NCI-H748 (cell line): ENCODE data around the gene RCOR2.
A peak's percentile ranks its signal among the peaks of the same experiment; 100 is the strongest.

Experiments
- DNase-seq: peaks from one replicate; lab custom pipeline; 2025; ENCODE audit not compliant: unreplicated experiment; lab: John Stamatoyannopoulos, UW

Gene RCOR2

DNA sequence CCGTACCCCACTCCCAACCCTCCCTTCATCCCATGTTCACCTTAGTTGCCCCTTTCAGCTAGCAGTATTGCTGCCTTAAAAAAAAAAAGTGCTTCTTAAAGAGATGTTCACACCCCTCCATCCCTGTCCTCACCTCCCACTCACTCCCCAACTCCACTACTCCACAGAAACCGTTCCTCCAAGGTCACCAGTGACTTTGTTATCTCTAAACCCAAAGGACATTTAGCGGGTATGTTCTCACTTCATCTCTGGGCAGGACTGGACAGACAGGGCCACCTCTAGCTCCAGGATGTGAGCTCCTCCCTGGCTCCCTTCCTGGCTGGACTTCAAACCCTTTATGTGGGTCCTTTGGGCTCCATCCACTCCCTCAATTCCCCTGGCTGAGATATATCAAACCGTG lies 6.4 kb upstream of the RCOR2 start:
- no peak for DNase-seq

DNA sequence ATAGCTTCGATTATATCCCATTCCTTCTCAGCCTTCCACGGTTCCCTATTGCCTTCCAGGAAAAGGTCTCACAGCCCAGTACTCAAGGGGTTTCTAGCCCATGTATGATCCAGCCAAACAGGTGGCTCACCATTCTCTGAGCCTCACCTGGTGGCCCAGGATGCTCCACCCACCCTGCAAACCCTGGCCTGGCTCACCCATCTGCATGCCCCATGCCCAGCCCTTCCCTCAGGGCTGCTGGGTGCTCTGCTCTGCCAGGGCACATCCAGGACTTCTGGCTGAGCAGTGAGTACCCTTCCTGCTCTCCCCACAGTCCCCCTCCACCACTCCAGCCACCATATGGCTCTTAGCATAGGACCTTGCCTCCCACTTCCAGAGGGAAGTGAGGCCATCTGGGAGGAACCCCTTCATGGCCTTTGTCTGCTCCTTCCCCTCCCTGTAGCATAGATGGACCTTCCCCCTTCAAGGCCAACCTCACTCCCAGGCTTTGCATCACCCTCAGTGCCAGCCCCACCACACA lies 5.8 kb upstream of the RCOR2 start:
- DNase-seq: no peak

DNA sequence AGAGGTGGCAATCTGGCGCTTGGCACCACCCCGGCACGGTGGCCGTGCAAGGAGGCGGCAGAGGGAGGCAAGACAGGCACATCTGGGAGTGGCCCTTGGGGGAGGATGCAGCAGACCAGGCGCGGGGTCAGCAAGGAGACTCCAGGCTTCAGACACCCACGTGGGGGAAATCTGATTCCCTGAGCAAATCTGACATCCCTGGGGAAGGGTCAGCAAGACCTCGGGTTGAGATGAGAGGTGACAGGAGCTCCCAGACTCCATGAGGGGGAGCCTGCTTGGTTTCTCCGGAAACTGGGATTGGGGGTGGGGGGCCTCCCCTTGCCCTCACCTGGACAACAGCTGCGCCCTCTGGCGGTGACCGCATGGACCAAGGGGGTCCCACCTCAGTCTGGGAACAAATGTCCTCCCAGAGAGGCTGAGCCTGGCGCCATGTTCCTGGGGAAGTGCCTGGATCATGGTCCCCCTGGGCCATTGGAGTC lies 4.0 kb upstream of the RCOR2 start:
- DNase-seq: no peak

DNA sequence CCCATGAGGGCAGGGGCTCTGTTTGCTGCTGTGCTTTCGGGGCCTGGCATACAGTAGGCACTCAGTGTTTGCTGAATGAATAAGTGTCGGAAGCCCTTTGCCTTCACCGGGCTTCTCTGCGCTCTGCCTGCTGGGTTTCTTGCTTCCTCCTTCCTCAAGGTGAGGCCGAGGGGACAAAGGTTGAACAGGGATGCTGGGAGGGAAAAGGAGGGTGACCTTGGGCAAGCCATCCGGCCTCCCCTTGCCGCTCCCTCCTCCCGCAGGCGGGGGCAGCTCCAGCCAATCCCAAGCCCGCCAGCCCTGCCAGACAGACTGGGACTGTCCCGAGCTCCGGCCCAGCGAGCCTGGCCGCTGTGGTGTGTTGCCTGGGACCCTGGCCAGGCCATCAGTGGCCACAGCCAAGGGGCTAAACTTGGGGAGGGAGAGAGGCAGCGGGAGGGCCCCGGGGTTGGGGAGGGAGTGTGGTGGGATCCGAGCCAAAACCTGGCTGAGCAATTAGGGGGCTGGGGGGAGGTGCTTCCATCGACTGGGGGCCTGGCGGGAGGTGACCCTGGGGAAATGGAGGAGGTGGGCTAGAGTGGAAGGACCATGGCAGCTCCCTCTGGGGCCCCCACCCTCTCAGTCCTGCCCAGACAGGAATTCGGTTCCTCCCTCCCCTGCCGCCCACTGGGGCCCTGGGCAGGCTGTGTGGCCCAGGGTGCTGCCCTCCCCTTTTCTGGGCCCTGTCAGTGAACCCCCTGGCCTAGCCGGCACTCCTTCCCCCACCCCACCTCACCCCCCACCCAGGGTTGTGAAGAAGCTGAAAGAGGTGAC lies 3.4 kb upstream of the RCOR2 start:
- DNase-seq: no peak

DNA sequence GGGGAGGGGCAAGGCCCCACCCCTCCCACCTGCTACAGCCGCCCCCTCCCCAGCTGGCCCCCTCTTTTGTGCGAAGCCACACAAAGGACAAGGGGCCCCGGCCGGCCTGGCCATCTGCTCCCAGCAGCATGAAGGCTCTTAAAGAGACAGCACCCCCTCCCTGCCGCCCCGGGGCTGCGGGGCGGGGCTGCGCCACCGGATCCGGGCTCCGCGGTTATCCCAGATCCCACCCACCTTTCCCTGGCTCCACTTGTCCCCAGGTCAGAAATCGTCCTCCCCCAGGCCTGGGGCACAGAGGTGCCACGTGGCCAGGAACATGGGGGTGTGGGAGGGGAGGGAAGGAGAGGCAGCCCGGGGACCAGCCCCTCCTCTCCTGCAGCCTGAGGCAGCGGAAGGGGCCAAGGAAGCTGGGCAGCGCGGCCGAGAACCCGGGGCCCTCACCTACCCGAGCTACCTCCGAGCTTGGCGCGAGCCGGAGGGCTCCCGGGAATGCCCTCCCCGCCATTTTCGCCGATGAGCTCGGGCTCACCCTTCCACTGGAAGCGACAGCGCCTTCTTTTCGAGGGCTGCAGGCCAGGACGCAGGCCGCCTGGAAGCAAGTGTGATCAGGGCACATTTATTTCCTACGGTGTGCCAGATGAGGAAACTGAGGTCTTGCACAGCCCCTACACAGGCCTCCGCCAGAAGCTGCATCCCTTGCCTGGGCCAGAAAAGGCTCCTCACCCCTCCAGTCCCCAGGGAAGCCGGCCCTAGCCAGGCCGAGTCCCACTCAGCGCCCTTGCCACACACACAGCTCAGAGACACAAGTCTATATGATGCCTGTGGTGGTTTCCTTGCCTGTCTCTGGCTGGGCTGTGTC lies 2.5 kb upstream of the RCOR2 start:
- DNase-seq: no peak

DNA sequence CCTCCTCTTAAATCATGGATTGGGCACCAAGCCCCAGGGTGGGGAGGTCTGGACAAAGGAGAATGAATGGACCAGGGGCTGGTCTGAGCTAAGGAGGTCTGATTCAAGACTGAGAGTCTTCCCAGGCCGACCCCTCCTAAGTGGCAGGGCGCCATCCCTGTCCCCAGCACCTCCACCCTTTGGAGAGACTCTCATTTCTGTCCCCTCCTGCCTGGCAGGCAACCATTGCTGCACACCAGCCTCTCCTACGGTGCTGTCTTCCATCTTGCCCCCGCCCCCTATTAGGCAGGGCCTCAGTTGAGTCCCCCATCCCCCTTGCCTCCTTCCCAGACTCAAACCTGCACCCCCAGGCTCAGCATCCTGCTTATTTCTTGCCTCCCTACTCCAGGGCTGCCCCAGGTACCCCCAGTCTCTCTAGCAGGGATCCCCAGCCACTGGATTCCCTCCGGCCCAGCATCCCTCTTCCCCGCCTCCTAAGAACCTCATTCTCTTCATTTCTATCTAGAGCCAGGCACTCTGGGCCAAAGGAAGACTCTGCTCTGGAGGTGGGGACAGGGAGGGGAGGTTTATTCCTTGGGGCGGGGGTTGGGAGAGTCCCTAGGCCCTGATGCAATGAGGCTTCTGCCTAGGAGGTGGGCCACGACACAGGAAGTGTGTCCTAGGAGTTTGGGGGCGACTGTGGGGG lies 1.7 kb upstream of the RCOR2 start:
- DNase-seq: no peak

DNA sequence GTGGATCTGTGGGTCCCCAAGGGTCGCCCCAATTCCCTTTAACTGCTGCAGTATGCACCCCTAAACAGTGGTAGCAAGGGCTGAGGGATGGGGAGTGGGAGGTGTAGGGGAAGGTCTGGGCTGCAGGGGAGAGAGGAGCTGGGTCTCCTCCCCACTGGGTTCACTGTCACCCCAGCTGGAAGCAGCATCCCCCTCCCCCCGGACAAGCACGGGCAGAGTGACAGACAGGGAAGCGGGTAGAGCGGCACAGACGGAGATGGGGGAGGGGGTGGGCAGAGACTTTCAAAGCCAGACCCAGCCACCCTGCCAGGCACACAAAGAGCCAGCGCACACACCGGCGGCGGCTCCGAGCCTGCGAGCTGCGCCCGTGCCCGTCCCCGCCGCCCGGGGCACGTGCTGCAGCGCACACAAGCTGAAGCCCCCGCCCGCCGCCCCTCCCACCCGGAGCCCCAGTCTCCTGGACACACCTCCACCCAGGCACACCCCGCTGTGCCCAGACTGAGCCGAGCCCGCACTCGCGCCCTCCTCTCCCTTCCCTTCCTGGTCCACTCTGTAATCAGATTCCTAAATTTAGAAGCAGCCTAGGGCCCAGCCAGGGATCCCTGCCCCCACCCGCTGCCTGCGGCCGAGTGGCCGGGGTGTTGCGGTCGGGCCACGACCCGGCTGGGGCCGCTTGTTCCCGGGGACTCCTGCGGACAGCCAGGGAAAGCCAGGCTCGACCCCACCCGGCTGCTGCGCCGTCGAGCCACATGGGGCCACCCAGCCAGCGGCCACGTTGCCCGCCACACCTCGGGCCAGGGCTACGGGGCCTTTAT lies 935 bp upstream of the RCOR2 start:
- peak; percentile 82 for DNase-seq

DNA sequence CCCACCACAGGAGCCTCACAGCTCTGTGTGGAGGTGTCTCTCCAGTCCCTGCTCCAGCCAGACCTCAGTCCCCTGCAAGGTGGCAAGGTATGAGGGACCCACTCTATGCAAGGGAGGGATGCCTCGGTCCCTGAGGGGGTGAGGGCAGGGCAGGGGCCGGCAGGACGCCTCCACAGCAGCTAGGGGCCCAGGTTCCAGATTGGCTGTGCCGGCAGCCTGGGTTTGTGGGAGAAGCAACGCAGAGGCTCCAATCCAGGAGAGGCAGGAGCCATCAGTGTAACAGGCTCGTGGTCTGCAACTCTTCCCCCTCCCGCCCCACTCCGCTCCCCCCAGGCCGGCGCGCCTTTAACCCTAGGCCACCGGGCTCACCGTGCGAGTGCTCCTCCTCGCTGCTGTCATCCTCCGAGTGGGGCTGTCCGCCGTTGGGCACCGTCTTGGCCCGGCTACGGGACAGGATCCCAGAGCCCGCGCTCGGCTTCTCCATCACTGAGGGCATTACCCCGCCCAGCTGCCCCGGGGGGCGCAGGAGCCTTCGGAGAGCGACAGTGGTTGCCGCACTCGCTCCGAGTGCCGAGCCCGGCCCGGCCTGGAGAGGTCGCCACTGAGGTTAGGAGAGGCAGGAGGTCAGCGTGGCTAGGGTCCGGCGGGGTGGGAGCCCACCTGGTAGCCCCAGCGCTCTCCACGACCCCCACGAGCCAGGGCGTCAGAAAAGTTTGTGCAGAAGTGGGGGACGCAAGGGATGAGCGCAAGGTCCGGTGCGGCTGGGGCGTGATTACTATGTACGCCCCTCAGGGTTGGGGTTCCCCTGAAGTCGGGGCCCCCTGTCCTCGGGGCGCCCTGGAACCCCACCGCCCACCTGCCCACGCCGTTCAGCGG lies 765 bp downstream of the RCOR2 start:
- DNase-seq: peak; percentile 84

DNA sequence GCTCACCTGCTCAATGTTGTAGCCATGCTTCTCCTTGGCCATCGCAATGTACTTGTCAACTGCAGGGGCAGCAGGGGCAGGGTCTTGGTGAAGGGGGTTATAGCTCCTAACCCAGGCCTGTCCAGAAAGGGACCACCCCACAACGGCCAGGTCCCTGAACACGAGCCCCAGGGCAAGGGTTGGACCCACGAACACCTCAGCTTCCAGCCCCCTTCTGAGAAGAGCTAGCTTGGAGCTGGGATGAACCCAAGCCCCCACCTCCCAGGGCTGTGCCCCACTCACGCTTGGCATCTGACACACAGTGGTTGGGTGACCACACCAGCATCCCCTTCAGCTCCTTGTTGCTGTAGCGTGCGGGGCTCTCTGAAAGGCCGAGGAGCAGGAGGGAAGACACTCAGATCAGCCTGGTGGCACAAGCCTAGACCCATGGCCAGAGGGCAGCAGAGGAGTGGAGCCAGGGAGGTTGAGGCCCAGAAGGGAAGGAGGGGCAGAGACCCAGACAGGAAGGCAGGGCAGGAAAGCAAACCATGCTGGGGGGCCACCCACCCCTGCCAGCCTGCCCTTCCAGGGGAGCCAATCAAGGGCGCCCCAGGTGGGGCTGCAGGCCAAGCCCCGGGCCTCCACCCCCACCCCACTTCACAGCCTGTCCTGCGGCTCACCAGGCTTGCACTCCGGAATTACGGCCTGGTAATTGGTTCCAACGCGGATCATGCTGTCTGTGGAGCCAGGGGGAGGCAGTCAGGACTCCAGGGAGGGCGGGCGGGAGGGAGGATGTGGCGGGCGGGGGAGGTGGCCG lies 1.9 kb downstream of the RCOR2 start:
- peak; percentile 22 for DNase-seq

DNA sequence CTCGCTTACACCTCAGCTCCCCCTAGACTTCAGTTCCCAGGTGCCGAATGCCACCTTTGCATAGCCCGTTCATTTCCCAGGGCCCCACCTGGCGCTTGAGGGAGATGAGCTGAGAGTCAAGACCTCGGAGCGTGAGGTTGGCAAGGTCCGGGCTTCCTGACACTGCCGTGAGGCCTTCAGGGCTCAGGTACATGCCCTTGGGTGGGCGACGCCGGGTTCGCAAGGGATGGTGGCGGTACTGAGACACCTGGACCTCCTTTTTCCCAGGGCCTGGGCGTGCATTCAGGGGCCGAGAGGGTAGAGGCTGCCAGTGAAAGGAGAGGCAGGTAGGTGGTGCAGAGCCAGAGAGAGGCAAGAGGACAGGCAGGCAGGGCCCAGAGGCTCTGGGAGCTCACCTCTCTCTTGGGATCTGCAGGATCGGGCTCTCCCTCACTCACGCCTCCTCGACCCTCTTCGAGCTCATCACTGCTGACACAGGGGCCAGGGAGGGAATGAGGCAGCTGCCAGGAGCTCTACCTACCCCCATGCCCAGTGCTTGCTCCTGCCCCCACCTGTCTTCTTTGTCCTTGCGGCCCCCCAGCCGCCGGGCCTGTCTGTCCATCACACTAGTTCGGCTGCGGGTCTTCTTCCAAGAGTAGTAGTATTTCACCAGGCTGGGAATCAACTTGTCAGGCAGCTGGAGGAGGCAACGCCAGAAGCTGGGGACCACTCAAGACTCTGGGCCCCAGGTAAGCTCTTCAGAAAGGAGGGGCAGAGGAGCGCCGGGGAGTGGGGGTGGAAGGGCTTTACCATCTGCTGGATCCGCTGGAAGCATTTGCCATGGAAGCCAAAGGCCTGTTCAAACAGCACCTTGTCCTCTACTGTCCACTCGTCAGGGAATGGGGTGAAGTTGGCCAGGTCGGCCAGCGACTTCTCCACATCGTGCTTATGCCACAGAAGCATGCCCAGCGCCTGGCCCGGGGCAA lies 2.8 kb downstream of the RCOR2 start:
- DNase-seq: no peak

DNA sequence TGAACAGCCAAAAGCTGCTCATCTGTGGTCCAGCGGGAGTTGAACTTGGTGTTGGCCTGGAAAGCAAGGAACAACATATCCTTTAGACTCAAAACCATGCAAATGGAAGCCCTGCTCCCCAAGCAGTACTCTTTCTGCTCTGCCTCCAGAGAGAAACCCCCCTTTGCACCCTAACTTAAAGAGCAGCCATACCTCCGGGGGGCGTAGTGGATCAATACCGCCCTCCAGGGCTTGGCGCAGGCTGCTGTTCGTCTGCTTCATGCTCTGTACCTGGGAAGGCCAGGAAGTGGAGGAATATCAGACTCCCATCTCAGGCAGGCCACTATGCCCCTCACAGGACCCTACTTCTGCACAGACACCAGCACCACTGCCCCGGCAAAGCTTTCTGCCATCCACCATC lies 4.3 kb downstream of the RCOR2 start:
- no peak for DNase-seq

DNA sequence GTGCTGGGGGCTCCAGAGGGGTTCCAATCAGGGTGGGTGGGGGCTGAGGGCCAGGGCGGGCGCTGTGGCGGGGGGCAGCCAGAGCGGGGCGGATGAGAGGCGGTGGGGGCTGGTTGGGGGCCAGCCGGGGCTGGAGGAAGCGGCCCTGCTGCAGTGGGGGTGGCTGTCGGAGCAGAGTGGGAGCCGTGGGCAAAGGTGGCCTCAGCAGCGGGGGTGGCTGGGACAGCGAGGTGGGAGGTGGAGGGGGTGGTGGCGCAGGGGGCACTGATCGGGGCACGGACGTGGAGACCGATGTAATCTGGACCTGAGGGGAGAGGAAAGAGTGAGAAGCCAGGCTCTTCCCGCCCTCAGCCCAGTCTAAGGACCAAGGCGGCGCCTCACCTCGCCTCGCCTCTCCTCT lies 5.1 kb downstream of the RCOR2 start:
- DNase-seq: no peak

DNA sequence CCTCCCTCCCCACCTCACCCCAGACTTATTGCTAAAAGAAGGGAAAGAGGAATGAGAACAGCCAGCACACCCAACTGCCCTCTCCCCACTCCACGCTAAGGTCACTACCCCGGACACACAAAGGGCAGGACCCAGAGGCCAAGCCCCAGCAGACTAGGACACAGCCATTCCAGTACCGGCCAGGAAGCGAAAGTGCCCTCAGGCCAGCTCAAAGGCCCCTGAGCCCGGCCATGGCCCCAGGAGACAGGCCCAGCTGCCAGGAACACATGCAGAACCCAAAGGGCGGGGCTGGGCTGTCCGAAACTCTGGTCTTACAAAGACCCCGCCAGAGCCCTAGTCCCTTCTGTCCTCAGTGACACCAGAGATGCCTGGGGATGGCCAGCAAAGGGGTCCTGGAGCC lies 5.5 kb downstream of the RCOR2 start:
- no peak for DNase-seq

DNA sequence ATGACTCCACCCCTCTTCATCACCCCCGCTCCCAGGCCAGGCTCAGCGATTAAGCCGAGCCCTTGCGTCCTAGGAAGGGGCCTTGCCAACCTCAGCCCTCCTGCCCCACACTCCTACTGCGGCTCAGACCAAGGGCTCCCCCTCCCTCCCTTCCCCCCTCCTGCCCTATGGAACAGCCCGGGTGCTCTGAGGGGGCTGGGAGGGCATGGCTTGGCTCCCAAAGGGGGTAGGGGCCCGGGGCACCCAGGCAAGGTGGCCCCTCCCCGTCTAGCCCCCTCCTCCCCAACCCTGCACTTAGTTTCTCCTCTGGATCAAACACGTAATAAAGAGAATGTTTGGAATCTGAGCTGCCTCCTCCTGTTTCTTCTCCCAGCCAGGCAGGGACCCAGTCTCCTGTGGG lies 6.3 kb downstream of the RCOR2 start:
- DNase-seq: no peak

DNA sequence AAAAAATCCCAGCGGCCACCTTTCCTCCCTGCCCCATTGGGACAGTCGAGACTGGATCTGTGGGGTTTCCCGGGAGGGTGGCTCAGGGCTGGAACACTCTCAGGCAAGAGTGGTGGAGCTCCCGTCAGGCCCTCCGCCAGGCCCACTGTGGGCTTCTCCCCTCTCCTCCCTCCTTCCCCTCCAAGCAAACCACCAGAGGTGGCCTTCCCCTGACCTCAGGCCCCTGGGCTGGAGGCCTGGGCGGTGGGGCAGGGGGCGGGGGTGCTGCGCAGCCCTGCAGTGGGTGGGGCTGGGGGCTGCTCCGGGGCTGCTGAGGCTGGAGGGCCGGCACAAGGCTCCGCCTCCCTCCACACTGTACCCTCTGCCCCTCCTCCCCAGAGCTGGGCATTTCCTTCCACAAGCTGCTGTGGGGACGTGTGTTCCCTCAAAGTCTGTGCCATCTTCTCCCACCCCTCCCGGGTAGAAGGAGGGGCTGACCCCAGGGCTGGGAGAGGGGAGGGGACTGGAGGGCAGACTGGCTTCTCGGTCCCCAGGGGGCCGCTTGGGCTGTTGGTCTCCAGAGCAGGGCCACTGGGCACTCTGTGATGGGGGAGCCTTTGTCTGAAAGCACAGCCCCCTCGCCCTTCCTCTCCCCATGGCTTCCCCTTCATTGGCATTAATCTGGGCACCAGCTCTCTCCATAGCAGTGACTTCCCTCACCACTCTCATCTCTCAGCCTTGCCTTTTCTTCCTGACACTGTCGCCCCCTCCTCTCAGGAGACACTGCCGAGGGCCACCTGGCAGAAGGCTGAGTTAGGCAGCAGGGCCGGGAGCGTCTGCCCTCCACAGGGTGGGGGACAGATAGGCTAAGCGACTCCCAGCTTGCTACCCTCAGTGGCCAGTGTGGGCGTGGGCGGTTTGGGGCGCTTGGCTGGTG lies 7.1 kb downstream of the RCOR2 start:
- DNase-seq: no peak

DNA sequence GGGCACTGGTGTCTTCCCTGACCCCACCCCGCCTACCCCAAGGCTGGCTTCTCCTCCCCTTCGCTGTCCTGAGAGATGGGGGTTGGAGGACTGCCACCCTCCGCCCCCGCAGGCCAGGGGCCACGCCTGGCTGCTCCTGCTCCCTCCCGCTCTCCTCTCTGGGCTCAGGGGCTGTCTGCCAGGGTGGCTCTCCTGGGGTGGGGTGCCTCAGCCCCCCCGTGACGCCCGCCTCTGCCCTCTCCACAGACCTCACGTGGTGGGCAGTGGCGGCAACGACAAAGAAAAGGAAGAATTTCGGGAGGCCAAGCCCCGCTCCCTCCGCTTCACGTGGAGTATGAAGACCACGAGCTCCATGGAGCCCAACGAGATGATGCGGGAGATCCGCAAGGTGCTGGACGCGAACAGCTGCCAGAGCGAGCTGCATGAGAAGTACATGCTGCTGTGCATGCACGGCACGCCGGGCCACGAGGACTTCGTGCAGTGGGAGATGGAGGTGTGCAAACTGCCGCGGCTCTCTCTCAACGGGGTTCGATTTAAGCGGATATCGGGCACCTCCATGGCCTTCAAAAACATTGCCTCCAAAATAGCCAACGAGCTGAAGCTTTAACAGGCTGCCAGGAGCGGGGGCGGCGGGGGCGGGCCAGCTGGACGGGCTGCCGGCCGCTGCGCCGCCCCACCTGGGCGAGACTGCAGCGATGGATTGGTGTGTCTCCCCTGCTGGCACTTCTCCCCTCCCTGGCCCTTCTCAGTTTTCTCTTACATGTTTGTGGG lies 8.1 kb downstream of the RCOR2 start:
- no peak for DNase-seq
